GM11168 (cell line): ENCODE data around the gene ADGRV1.
"Not testable (repeated sequence)": the region's sequence is repeated elsewhere in the genome, so short reads cannot be mapped to it uniquely, and the experiment has no call there.

Experiments
- in situ Hi-C: fragments of 300-500 bp; cut with MboI; formaldehyde crosslinking; loops from one replicate; pipeline ENCODE4 v1.12.0; 2022; ENCODE audit warnings: low sequenced_read_pairs; ENCODE audit not compliant: unreplicated experiment

Gene ADGRV1

GRCh38 chr5:90703932-90704331, 145.3 kb downstream of the ADGRV1 start:
- in situ Hi-C loops, result no loop called here

GRCh38 chr5:90707698-90708097, 149.1 kb downstream of the ADGRV1 start:
- in situ Hi-C loops, result no loop called here

GRCh38 chr5:90709323-90710155, 150.9 kb downstream of the ADGRV1 start:
- in situ Hi-C loops, result no loop called here

GRCh38 chr5:90718387-90718786, 159.8 kb downstream of the ADGRV1 start:
- in situ Hi-C loops, result no loop called here

GRCh38 chr5:90739567-90739966, 181.0 kb downstream of the ADGRV1 start:
- in situ Hi-C loops, result no loop called here

GRCh38 chr5:90740244-90740799, 181.7 kb downstream of the ADGRV1 start:
- in situ Hi-C loops, result no loop called here

GRCh38 chr5:90741022-90741564, 182.5 kb downstream of the ADGRV1 start:
- in situ Hi-C loops, result no loop called here

GRCh38 chr5:90746119-90746518, 187.5 kb downstream of the ADGRV1 start:
- in situ Hi-C loops, result no loop called here

- in situ Hi-C loops, result no loop called here
Measured at GRCh38 chr5:90747175-90747574, 188.6 kb downstream of the ADGRV1 start.

- in situ Hi-C loops, result no loop called here
Measured at GRCh38 chr5:90747693-90748092, 189.1 kb downstream of the ADGRV1 start.

GRCh38 chr5:90759119-90759518, 200.5 kb downstream of the ADGRV1 start:
- in situ Hi-C loops, result no loop called here

- in situ Hi-C loops, result no loop called here
Measured at GRCh38 chr5:90767710-90768109, 209.1 kb downstream of the ADGRV1 start.

- in situ Hi-C loops, result not testable (repeated sequence)
Measured at GRCh38 chr5:90770006-90770541, 211.5 kb downstream of the ADGRV1 start.

GRCh38 chr5:90777959-90778358, 219.4 kb downstream of the ADGRV1 start:
- in situ Hi-C loops, result no loop called here

- in situ Hi-C loops, result loop anchor here (10.0 kb wide), 1 partner anchor 339 kb away; no protein-coding TSS in a partner anchor
Measured at GRCh38 chr5:90783460-90784333, 225.1 kb downstream of the ADGRV1 start.

- in situ Hi-C loops, result loop anchor here (10.0 kb wide), 1 partner anchor 342 kb away; no protein-coding TSS in a partner anchor
Measured at GRCh38 chr5:90786756-90787155, 228.2 kb downstream of the ADGRV1 start.

- in situ Hi-C loops, result no loop called here
Measured at GRCh38 chr5:90792725-90793124, 234.1 kb downstream of the ADGRV1 start.

GRCh38 chr5:90793183-90793582, 234.6 kb downstream of the ADGRV1 start:
- in situ Hi-C loops, result no loop called here

GRCh38 chr5:90796919-90797318, 238.3 kb downstream of the ADGRV1 start:
- in situ Hi-C loops, result not testable (repeated sequence)

GRCh38 chr5:90800082-90800481, 241.5 kb downstream of the ADGRV1 start:
- in situ Hi-C loops, result not testable (repeated sequence)
